NOMO-1 treated with dmso at 0.1 percent for 144 hours (cell line): ENCODE results near the gene SLC25A29.
"Not testable (repeated sequence)": the region's sequence is repeated elsewhere in the genome, so short reads cannot be mapped to it uniquely, and the experiment has no call there.

ENCODE experiments used
- DNase-seq: peaks from one replicate; lab custom pipeline; 2025; ENCODE audit not compliant: unreplicated experiment; lab: John Stamatoyannopoulos, UW

Gene SLC25A29

DNA sequence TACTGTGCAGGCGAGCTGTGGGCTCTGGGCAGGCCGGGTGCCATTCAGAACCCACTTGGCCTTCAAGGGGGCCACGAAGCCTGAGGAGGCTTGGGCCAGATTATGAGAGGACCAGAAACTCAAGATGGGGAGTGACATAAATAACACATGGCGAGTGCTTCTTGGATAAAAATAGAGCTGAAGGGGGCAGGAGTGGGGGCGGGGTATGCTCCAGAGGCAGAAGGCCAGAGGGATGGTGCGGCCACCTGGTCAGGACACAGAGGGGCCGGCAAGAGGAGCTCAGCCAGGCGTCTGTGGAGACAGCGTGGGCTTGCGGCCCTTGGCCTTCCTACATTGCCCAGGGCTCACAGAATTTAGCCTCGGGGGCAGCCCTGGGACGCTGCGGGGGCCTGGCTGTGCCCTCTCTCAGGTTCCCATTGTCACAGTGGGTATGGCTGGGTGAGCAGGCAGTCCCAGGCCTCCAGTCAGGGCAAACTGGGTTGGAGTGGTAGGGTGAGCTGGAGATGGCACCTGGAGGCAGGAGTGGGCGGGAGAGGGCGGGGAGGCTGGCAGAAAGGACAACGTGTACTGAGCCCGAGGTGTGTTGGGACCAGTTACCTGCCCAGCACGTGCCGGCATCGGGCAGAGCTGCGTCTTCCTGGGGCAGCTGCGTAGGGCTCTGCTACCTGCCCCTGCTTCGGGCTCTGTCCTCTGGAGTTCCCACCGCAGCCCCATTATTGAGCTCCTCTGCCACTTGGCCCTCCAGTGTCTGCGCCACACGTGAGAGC lies 7.4 kb upstream of the SLC25A29 start:
- DNase-seq, result no peak

- no peak for DNase-seq
These were observed 6.7 kb upstream of the SLC25A29 start for GRCh38 chr14:100312877-100313400.

DNA sequence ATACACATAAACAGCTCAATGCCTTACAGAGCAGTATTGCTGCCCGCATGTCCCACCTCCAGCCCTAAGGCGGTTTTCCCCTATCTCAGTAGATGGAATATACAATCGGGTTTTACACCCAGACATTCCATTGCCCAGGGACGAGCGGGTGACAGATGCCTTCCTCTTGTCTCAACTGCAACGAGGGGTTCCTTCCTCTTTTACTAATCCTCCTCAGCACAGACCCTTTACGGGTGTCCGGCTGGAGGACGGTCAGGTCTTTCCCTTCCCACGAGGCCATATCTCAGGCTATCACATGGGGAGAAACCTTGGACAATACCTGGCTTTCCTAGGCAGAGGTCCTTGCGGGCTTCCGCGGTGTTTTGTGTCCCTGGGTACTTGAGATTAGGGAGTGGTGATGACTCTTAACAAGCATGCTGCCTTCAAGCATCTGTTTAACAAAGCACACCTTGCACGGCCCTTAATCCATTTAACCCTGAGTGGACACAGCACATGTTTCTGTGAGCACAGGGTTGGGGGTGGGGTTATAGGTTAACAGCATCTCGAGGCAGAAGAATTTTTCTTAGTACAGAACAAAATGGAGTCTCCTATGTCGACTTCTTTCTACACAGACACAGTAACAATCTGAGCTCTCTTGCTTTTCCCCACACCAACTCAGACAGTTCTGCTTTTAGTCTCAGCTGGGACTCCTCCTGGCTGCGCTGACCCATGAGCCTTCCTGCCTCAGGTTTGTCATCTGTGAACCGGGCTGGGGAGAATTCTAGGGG lies 6.0 kb upstream of the SLC25A29 start:
- not testable (repeated sequence) for DNase-seq

DNA sequence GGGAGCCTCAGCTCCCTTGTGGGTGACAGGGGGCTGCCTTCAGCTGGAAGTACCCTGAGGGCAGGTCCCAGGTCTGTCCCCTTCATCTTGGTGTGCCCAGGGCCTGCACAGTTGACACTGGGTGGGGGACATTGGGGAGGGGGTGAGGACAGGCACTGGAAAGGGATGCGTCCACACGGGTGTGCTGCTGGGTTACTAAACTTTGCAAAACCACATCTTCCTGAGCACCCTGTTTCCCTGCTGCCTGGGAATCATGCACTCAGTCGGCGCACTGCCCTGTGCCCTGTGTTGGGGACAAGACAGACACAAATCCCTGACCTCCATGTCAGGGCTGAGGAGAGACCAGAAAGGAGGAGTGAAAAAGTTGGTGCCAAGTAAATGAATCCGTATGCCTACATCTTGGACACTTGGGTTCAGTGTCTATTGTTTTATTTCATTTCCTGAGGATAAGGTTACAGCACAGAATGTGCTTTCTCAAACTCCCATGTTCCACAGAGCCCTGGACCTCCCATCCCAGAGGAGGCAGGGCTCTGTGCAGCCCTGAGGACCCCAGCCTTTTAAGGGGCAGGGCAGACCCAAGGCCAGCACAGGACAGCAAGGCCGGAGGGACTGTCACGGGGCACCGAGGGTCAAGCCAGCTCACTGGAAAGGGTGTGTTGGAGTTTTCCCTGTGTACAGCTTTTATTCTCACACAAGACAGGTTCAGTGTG lies 2.9 kb upstream of the SLC25A29 start:
- DNase-seq, result no peak

DNA sequence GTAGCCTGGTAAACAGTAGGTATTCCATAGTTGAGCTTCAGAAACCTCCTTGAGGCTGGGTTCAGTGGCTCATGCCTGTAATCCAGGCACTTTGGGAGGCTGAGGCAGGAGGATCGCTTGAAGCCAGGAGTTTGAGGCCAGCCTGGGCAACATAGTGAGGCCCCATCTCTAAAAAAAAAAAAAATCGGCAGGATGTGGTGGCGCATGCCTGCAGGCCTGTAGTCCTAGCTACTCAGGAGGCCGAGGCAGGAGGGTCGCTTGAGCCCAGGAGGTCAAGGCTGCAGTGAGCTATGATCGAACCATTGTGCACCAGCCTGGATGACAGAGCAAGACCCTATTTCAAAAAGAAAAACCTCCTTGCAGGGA lies 2.2 kb upstream of the SLC25A29 start:
- DNase-seq, result not testable (repeated sequence)

DNA sequence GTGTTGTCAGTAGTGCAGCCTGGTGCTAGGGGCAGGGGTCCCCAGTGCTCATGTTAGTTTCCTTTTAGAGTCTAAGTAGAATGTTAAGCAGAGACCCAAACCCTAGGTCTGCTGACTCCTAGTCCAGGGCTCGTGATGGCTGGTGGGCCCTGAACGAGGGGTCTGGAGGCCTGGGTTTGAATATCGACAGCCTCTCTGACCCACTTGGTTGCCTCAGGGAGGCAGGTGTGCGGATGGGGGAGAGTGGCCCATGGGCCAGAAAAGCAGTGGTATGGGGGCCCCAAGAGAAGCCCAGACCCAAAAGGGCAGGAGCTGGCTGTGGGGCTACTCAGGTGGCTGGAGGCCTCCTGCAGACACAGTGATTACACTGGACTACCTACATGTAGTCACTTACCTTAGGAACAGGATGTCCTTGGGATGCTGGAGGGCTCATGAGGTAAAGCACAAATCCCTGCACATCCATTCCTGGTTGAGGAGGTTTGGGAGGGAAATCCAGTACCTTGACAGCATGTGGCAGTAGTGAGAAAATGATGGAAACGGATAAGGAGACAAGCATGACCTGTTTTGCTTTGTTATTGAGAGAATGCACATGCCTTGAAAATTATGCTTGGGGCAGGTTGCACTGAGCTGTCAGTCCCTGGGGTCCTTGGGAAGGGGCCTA lies 1.7 kb upstream of the SLC25A29 start:
- no peak for DNase-seq

DNA sequence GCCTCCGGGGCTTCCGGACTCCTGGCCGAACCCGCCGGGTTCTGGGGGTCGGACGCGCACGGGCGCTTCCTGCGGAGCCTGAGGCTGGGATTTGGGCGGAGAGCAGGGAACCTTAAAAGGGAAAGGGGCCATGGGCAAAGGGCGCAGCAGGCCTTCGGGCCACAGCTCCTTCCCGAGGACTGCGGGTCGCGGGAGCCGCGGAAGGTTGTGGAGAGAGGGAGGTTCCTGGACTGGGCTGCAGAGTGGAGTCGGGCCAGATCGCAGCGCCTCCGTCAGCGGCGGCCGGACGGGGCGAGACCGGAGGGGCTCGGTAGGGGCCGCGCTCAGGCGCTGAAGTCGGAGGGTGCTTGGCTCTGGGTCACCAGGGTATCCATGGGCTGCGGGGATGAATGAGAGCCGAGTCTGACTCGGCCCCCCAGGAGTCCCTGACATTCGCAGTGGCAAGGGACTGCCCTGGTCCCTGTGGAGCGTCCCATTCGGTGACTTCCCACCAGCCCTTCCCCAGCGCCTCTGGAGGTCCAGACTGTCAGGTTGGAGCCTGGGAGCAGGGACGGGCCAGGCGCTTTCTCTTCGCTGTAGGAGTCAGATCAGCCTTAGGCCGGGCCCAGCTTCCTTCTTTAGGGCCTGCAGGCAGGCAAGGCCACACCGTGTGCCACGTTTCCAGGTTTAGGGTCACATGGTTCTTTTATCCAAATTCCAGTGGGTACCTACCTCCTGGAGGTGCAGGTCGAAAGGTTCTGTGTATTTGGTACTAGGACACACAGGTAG lies 938 bp upstream of the SLC25A29 start:
- DNase-seq, result no peak

DNA sequence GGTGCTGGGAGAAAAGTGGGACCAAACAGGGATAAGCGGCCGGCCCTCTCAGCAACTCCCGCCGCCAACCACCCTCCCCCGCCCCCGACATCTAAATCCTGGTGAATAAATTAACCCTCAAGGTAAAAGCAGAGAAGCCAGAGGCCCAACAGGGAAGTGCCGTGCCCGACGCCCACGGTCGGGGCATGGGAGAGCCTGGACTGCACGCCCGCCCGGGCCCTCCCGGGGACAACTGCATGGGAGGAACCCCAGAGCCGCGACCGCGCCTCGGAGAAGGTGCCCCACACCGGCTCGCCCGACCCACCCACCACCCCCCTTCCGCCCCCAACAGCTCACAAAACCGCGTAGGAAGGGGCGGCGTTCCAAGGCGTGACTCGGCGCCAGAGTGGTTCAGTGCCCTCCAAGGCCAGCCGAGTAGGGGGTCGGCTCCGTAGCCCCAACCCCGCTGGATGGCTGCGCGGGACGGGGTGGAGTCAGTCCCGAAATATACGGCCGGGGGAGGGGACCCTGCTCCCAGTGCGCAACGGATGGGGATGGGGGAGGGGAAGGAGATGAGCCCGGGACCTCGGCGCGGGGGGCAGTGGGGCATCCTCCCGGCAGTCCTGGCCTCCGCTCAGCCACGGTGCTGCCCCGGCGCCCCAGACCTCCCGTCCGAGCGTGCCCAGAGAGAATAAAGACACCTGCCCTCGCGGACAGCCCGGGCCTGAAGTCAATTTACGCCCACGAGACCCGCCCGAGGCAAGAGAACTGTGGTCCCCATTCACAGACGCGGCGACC lies 732 bp downstream of the SLC25A29 start:
- DNase-seq, result no peak

DNA sequence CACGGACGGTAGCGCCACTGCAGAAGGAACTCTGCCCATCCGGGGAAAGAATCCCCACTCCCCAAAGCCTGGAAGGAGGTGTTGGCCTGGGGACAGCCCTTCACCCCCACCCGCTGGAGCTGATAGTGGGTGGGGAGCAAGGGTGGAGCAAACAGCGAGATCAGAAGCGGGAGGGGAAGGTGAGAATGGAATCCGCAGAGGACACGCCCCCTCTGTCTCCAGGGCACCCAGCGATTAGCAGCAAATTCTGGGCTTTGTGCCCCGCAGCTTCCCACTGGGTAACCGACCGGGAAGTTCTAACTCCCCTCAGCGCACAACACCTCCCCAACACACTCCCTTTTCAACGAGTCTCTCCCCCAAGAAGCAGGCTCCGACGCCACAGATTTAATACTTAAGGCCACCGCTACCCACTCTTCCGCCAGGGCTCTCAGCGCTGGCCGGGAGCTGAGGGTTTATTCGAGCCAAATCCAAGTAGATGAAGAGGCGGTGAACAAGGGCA lies 1.4 kb downstream of the SLC25A29 start:
- no peak for DNase-seq

GRCh38 chr14:100303925-100304324 lies 2.3 kb downstream of the SLC25A29 start:
- DNase-seq, result no peak

- DNase-seq, result no peak
These were observed 3.1 kb downstream of the SLC25A29 start for GRCh38 chr14:100303179-100303578.

- no peak for DNase-seq
These were observed 3.6 kb downstream of the SLC25A29 start for GRCh38 chr14:100302616-100303015.

- DNase-seq, result no peak
These were observed 7.0 kb downstream of the SLC25A29 start for GRCh38 chr14:100299238-100299560.

DNA sequence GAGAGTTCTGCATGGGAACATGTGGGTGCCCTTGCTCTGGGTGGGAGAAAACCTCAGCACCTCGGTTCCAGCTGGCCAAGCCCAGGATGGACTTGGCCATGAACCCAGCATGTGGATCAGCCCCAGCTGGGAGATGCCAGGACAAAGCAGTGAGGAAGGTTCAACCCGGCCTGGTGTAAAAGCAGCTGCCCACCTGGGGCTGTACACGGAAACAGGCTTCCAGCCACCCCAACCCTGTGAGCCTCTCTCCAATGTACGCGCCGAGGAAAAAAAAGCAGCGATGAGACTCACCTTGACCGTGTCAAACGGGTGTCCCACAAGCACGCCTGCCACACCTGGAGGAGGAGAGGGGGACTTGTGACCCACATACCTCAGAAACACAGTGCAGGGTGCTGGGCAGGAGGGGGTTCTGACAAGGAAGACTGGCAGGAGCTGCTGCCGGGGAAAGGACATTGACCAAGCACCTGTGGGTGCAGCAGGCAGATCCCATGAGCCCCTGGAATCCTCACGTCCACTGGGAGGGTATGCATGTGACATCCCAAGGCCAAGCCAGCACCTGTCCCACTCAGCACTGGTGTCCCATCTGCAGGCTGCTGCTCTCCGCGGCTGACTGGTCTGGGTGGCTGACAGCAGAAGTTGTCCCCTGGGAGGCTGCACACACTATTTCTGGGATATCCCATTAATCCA lies 7.5 kb downstream of the SLC25A29 start:
- no peak for DNase-seq

- peak; percentile 55 for DNase-seq
These were observed 8.6 kb downstream of the SLC25A29 start for GRCh38 chr14:100297320-100298300.

GRCh38 chr14:100296729-100297128 lies 9.5 kb downstream of the SLC25A29 start:
- DNase-seq, result not testable (repeated sequence)

DNA sequence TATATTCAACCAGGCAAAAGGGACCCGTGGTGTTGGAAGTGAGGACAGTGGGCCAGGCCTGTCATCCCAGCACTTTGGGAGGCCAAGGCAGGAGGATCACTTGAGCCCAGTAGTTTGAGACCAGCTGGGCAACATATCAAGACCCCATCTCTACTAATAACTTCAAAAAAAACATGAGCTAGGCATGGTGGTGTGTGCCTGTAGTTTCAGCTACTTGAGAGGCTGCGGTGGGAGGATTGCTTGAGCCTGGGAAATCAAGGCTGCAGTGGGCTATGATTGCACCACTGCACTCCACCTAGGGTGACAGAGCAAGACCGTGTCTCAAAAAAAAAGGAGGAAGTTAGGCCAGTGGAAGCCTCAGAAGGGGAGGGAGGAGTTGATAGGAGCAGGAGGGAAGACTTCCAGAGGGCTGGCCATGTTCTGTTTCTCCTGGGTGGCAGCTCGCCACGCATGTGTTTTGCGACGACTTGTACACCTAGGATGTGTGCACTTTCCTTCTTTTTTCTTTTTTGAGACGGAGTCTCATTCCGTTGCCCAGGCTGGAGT lies 10.1 kb downstream of the SLC25A29 start:
- peak; percentile 78 for DNase-seq
